HT-29 (cell line): ENCODE measurements around the gene TIMM22. TPM values are rescaled to one million over a fixed set of nuclear protein-coding genes. Genes with fewer than 3 reads are reported as not detected.

Experiments used
- DNase-seq: peaks from one replicate; pipeline ENCODE4 v3.0.0-alpha.2; 2015; ENCODE audit warnings: low spot score
- total RNA-seq: library from RNA; depleted of rRNA; stranded (reverse); fragments of >200 nt; shearing (Covaris generic); gene quantifications from 2 replicates; pipeline ENCODE4 v1.2.3, GENCODE V29; 2014

The TIMM22 gene
- total RNA-seq, 1 experiment from 2014 or later = 7.3 TPM

DNA sequence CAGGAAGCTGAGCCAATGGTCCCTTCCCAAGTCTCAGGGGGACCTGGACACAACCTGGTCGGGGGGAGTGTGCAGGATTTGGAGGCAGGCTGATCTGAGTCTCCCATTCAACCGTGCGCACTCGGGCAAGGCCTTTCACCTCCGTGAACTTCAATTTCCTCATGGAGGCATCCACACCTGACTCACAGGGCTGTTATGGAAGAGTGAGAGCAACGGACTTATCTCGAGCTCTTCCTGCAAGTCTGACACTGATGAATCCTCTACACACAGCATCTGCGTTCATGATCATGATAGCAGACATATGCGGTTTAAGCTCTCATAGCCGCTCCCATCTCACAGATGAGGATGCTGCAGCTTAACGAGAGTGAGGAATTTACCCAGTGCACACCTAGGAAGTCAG lies 21.6 kb downstream of the TIMM22 start:
- DNase-seq = no peak

DNA sequence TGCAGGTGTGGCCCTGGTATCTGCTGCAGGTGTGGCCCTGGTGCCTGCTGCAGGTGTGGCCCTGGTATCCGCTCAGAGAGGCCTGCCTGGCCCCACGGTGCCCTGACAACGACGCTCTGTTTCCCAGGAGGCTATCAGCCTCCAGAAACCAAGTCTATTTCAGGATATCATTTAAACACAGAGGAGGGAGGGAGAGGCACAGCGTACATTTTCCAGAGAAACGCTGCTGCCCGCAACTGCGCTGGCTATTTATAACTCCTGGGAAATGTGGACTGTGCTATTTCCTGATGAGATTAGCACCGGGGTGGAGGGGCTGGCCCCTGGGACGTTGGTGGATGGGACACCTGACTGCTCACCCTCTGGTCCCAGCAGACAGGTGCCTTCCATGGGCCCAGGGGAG lies 22.5 kb downstream of the TIMM22 start:
- DNase-seq = no peak

DNA sequence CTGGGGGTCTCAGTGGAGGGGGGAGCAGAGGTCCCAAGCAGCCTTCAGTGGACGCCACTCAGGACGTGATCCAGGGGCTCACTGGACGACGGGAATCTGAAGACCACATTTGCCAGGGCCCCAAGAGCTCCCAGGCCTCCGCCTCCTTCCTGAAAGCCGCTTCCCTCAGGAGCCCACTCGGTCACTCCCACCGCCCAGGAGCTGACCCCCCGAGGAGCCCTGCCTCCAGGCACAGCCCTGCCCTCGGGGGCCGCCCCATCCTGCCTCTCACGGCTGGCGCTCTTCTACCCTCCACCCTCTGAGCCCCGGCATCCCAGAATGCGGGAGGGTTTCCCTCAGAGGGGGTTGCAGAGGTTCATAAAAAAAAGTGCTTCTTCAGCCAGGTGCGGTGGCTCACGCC lies 24.2 kb downstream of the TIMM22 start:
- DNase-seq = no peak

DNA sequence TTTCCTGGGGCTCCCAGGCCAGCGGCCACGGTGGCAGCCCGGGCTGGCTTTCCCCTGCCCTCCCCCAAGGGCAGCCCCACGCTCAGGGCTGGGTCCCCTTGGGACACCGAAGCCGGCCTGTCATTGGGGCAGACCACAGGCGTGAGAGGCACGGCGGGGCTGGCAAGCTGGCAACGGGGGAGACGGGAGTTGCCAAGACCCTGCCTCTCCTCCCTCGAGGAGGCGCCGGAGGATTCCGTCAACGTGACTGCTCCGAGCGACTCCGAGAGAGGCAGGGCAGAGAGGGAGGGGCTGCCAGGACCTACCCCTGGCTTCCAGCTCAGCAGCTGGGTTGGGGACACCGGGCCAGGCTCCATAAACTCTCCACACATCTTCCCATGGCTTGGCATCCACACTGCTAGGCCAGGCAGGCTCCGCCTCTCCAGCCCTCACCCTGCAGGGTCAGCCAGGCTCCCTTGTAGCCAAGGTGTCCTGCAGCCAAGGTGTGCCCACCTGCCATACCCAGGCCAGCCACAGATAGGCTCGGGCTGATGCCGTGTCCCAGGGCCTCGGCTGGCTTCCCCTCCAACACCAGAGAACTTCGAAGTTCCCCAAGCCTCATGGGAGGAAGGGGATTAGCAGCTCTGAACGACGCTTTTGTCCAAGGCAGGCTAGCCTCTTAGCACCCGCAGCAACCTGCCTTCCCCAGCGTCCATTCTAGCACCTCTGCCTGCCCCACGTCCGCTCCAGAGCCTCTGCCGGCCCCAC lies 25.5 kb downstream of the TIMM22 start:
- DNase-seq = no peak

DNA sequence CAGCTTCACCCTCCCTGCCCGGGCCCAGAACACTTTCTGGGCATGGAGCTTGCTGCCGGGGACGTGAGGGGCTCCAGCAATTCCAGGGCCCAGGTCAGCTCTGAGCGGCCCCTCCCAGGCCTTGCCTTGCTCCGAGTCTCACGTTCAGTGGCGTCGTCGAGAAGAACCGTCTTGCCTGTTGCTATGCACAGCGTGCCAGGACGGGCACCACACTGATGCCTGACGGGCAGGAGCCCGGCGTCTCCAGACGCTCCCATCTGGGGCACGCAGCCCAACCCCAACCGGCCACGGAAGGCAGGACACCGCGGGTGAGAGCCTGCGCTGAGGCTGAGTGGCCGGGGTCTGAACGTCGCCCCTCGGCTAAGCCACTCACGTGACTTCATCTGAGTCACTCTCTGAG lies 27.1 kb downstream of the TIMM22 start:
- no peak for DNase-seq

DNA sequence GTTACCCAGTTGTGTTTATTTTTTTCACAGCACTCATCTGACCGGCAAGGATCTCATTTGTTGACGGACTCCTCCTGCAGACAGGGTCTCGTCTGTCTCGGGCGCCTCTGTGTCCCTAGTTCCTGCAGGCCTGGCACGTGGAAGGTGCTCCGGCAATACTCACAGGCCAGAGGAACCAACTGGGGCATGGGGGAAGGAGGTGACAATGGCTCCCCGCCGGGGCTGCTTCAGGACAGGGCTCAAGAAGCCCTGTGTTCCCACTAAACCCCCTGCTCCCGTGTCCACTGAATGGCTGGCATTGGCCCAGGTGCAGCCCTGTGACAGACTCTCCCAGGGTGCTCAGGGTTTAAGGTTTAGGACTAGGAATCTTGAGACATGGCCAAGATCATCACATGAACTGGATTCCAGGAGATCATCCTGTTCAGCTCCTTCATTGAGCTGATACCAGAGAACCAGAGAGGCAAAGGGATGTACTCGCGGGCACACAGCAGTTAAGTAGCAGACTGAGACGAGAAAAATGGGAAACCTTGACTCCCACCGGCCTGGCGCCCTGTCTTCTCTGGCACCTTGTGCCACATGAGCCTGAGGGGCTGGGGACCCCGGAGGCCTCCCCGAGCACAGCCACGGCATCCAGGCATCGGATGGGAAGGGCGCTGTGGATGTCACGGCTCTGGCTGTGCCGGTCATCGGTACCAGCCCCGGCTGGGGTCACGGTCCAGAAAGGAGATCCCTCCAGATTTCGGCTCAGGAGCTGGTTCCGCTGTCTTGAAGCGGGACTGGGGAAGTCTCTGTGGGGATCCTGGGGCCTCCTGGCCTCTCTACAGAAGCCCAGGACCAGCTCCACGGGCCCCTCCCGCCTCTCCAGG lies 29.0 kb downstream of the TIMM22 start:
- no peak for DNase-seq

DNA sequence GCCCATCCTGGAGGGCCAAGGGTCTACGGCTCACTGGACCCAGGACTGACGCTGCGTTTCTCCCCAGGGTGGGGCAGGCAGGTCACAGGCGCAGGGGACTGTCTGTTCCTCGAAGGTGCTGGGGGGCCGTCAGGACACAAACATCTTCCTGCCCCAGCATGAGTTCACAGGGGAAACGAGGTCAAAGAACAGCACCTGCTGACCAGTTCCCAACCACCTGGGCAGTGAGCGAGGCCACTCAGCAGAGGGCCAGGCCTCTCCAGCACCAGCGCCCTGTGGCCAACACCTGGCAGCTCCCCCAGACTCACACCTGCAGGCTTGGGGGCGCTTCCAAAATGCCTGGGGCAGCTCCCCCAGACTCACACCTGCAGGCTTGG lies 29.7 kb downstream of the TIMM22 start:
- DNase-seq = no peak

DNA sequence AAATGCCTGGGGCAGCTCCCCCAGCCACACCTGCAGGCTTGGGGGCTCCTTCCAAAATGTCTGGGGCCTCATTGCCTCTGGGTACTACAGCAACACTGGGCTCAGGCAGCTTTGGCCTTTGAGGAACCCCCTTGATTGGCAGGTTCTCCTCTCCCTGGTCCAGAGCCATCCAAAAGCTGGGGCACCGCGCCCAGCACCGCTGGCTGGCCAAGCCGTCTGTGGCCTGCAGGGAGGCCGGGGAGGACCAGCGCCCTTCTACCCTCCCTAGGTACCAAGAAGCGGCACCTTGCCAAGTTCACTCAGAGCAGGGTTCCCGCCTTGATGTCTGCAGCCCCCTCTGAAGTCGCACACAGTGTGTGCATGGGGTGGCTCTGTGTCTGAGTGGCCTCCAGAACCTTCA lies 30.1 kb downstream of the TIMM22 start:
- DNase-seq = no peak

DNA sequence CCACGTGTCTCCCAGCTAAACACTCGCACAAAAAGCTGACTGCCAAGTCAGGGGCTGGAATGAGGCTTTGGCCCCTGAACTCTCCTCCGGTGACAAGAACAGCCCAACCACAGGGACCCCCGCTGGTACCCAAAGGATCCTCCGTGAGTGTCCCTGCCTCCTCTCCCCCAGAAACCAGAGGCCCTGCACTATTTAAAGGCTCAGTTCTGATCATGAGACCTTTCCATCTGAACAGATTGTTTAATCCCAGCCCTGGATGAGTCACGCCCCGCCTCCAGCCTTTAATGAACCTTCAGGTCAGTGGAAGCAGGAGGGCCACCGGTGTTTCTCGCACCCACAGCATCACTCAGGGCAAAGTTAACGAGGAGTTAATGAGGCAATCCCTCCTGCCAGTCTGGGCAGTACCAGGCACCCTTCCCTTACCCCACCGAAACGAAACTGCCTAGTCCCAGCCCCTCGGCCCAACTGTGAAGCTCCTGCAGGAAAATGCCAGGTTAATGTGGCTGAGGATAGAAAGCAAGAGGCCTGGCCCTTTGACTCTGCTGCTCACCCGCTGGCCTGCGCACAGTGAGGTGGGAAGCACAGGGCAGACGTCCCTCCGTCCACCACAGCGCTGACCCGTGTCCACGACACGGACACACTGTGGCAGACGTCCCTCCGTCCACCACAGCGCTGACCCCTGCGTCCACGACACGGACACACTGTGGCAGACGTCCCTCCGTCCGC lies 32.4 kb downstream of the TIMM22 start:
- no peak for DNase-seq

DNA sequence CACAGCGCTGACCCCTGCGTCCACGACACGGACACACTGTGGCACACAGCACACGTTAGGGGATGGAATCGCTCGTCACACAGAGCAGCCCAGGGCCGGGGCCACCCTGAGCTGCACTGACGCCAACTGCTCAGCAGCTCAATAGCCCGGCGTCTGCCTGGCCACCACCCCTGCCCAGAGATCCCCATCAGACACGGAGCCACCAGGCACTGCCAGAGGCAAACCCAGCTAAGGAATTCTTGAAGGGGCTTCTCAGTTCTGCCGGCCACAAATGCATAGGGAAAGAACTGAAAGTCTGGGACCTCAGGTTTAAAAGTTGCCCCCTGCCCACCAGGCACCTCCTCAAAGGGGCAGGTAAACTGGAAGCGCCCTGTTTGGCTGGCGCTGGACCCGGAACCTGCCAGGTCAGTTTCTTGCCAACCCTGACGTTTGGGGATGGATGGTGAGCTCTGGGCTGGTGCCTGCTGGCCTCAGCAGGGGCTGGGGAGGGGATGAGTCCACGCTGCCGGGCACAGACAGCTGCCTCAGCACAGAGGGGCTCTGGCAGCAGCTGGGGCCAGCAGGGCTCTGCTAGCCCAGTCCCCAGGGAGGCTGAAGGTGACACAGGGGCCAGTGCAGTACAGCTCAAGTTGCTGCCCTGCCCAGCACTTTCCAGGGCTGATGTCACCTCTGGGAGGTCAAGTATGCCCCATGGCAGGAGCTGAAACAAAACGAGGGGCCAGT lies 33.2 kb downstream of the TIMM22 start:
- no peak for DNase-seq

DNA sequence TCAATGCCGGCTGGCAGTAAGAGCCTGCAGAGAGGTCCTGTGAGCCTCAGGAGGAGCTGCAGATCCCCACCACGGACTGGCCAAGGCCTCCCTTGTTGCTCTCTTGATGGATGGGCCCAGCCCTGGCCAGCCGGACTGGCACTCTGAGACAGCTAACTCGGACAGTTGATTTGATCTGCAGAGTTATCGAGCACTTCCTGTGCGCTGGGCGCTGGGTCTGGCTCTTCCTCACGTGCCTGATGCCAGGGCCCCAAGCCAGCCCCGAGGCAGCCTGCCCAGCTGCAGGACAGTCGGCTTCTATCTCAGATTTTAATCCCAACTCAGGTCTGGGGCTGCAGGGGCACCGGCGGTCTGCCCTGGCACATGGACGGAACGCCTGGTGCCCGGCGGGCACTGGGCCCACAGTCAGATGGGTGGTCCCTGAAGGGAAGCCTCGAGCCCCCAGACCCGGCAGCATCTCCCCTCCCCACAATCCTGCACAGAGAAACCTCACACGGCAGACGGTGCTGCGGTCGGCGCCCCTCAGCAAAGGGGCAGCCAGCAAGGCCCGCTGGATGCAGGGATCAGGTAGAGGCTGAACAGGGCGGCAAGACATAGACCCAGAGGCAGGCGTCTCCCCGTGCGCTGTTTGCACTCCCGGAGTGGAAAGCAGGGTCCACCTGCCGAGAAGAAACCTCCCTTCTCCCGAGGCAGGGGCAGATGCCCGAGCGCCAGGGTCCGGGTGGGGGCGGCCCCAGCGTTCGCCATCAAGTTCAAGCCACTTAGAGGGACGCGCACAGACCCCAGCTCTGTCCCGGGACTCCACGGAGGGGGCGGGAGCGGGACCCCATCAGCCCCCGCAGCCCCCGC lies 34.0 kb downstream of the TIMM22 start:
- DNase-seq = no peak

DNA sequence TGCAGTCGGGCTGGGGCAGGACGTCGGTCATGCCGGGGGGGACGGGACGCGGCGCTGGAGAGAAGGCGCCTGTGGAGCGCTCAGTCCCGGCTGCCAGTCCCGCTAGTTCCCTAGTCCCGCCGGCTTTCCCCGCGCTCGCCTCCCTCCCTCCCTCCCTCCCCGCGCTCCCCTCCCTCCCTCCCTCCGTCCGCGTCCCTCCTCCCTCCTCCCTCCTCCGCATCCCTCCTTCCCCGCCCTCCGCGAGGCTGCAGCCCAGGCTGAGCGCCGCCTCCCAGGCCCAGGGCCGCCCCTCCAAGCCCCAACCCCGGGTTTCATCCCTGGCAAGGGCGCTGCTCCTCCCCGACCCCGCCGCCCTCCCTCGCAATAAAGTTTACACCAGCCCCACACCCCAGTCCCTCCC lies 34.8 kb downstream of the TIMM22 start:
- no peak for DNase-seq

DNA sequence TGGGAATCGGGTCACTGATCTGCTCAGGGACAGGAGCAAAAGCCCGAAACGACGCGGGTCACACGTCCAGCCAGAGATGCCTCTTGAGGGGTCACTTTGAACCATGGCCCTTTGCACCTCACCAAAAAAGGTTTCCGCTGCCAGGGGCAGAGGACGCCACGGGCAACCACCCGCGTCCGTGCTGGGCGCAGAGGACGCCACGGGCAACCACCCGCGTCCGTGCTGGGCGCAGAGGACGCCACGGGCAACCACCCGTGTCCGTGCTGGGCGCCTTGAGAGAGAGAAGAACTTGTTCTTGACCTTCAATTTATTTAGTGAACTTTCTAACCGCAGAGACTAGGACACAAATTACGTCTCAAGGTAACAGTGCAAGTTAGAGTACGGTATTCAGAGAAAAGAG lies 35.5 kb downstream of the TIMM22 start:
- DNase-seq = no peak

DNA sequence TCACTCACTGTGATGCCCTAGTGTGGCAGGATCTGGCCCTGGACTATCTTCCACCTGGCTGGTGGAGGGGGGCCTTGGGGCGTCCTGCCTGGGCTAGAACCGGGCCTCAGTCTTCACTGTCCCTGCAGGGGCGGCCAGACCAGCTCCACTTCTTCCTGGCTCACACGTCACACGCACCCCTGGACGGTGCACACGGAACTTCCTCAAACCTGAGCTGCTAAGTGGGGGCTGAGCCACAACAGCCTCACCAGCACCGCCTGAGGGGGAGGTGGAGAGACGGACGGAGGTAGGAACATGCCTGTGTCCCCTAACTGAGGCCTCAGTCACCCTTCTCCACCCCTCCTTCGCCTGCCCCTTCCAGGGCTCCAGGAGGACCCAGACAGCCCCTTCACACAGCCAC lies 36.6 kb downstream of the TIMM22 start:
- DNase-seq = no peak

DNA sequence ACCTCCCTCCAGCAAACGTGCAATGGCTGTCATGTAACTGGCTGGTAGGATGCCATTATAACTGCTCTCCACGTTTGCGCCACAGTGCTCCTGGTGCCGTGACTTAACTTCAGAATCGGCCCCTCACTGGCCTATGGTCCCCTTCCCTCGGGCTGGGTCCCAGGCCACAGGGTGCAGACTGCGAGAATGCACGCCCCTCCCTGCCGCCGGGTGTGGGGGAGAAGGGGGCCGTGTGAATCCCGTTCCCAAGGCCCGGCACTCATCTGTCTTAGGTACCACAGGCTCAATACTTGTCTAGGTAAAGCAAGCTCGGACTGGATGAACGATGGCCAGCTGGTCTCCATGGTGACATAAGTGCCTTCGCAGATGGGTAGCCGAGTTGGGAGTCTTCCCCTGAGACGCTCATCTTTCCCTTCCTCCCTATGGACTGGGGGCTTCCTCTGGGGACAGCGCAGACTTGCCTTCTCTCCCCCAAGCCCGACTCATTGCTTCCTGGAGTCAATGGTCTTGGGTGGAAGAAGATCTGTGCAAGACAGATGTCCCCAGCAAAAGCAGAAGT lies 37.8 kb downstream of the TIMM22 start:
- DNase-seq = no peak

DNA sequence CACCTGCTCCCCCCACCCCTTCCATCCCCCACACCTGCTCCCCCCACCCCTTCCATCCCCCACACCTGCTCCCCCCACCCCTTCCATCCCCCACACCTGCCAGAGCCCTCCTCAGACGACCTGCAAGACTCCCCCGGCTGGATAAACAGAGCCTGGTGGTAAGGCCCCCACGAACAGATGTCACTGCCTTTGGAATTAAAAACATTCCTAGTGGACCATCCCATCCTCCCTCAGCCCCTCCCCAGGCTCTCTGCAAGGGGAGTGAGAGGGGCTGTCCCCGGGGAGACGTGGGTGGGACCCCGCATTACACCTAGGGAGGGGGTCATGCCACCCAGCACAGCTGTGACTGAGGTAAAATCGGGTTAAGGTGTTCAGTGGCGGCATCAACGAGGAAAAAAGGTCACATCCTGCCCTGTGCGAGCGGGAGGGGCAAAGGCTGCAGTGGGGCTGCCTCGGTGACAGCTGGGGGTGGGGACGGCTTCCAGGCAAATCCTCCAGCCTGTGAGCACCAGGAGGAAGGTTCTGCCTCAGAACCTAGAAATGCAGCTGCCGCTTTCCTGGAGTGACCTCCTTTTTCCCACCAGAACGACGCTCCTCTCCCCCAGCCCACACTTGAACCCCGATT lies 38.7 kb downstream of the TIMM22 start:
- DNase-seq = no peak

DNA sequence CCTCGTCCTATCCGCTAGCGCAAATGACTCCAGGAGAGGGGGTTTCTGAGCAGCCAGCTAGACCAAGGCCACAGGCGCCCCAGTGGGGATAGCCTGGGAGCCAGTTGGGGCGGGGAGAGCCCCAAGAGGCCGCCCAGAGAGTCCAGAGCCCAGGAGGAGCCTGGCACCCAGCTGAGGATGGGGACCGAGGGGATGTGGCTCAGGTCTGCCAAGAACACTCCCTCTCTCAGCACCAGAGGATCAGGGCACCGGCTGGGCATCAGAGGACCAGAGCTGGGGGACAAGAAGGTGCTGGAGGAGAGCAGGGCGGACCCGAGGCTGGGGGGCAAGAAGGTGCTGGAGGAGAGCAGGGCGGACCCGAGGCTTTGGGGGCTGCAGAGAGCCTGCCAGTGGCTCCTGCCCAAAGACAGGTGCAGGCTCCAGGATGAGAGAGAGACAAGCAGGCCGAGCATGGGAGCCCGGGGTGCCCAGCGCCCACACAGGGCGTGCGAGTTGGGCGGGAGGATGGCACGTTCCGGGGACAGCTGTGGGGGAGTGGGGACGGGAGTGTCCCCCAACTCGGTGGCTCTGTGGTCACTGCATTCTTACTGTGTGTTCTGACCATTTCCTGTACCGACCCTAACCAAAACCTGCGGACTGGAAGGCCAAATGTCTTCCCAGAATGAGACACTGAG lies 39.4 kb downstream of the TIMM22 start:
- DNase-seq = no peak

DNA sequence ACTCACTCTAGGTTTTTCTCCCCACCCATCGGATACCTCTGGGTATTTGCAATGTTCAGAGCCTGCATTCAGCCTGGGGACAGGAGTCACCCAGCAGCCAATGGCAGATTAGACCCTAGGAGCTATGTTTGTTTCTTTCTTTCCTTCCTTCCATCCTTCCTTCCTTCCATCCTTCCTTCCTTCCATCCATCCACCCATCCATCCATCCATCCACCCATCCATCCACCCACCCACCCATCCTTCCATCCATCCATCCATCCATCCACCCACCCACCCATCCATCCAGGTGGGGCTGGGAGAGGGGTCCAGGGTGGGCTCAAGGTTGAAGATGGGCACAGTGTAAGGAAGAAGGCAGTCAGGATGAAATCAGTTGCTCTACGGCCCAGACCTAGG lies 39.9 kb downstream of the TIMM22 start:
- no peak for DNase-seq

DNA sequence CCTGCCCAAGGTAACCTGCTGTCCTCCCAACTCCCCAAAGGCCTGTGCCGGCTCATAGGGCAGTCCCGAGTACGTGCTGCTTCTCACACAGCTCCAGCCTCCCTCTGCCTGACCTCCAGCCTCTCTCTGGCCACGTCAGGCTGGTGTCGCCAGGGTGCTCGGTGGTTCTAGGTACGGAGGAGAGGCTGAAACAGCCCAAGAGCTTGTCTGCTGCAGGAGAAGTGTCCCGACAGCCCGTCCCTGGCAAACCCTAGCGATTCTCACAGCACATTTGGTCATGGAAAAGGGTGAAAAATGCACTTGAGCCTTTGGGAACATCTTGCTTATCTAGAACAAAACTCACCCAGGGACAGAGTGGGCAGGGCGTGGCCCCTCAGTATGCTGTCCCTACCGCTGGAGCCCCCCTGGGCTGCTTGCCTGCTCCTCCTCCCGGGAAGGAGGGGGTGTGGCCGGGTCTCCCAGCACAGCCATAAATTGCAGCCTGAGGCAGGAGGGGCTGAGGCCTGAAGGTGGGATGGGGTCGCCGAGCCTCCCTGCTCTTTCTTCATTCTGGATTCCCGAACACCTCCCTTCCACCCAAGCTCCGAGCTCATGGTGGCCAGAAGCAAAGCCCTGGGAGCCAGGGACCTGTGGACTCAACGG lies 40.4 kb downstream of the TIMM22 start:
- DNase-seq = no peak
